HG03457 (cell line): ENCODE data around the gene SMAP2.

ENCODE experiments used
- ATAC-seq: cut with Tn5 transposase; IDR thresholded peaks from one replicate; pipeline ENCODE4 v1.9.1; 2021; ENCODE audit warnings: moderate number of reproducible peaks; ENCODE audit not compliant: unreplicated experiment

SMAP2 gene

DNA sequence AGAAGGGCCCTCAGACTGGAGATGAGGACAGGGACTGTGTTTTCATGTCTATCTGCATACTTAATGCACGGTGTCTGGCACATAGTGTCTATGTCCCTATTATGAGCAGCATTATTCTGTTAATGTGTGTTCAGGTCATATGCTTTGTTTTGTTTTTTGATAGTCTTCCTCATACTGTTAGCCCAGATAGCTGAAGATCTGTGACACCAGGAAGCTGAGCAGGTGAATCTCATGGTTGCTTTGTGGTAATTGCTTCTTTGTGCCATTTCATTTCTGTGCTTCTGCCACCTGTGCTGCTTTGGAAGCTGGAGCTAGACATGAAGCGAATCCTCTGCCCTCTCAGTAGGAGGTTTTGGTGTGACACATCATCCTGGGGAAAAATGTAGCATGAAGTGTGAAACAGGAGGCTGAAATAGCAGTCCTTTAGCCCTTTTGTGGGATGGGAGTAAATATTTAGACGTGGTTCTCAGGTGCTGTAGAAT, 15.8 kb downstream of the SMAP2 start:
- no peak for ATAC-seq

DNA sequence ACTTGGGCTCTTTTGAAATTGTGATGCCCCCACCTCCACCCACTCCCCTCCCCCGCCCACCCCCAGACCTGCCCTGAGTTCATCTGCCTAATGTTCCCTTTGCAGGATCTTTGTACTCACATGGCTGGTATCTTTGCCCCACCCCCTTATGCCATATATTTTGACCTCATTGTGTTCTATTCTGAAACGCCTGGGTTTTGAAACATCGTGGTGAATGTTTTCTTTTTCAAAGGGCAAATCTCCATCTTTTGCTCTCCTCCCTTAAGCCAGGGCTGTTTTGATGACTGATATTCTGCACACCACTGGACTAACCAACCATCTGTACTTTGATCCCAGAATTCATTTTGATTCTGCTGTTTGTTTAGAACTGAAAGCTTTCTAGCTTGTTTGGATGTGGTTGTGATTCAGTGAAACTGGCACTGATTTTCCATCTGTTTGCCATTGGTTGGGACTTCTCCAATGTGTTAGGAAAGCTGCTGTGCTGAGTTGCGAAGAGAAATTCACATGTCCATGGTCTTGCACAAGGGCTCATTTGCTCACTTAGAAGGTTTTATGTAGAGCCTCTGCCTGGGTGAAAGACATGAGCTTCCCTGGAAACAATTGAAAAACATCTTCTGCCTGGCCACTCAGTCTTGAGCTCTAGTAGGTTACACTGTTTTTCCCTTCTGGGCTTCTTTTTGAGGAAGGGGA, 16.5 kb downstream of the SMAP2 start:
- no peak for ATAC-seq

DNA sequence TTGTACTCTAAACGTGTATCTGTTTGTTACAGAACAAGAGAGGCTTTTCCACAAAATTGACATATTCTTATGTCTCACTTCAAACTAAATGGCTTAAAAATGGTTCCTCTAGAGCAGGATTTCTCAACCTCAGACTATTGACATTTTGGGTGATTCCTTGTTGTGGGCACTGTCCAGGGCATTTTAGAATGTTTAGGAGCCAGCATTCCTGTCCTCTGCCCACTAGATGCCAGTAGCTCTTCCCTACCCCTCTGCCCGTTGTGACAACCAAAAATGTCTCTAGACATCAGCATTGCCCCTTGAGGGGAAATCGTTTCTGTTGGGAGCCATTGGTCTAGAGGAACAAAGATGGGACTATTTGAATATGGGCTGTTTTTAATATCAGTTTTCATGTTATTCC, 17.3 kb downstream of the SMAP2 start:
- ATAC-seq: no peak

DNA sequence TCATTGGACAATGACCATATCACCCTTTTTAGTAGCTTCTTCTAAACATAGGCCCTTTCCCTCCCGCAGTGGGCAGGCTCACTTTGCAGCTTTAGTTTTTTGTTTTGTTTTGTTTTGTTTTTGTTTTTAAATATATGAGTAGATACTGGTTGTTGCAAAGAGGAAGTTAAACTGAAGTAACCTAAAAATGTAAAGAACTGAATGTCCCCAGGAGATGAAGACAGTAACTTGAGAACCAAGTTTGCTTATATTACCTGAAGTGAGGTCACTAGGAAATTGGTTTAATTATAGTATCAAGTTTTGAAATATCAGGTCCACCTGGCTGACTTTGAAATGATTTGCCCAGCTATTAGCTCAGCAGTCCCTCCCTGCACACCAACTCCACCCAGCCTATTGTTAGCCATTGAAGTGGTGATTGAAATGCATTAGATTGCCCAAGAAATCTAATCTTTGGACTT, 18.2 kb downstream of the SMAP2 start:
- no peak for ATAC-seq

DNA sequence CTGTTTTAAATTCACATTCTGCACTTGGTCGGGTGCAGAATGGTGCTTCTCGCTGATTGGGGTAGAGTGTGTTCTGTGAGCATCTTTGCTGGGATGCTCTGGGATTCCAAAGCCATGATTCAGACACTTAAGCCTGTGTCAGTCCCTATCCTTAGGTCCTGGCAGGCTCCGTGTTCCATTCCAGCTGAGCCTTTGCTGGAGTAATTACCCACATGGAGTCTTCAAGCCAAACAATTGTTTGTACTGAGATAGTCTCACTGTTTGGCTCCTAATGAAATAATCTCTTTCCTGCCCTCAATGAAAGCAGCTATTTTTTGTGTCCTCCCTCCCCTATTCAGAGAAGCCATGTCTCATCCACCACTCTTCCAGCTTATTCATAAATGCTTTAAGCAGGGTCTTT, 18.7 kb downstream of the SMAP2 start:
- no peak for ATAC-seq

DNA sequence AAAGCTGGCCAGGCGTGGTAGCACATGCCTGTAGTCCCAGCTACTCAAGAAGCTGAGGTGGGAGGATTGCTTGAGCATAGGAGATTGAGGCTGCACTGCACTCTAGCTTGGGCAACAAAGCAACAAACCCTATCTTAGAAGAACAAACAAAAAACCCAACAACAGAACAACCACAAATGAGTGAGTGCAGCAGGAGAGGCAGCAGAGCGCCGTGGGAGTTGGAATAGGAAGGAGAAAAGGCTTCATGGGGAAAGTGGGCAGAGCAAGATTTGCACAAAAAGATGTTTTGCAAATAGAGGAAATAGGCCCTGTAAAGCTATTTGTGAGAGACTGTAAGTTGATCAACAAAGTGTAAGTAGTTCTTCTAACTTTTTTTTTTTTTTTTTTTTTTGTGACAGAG, 19.6 kb downstream of the SMAP2 start:
- ATAC-seq: no peak

DNA sequence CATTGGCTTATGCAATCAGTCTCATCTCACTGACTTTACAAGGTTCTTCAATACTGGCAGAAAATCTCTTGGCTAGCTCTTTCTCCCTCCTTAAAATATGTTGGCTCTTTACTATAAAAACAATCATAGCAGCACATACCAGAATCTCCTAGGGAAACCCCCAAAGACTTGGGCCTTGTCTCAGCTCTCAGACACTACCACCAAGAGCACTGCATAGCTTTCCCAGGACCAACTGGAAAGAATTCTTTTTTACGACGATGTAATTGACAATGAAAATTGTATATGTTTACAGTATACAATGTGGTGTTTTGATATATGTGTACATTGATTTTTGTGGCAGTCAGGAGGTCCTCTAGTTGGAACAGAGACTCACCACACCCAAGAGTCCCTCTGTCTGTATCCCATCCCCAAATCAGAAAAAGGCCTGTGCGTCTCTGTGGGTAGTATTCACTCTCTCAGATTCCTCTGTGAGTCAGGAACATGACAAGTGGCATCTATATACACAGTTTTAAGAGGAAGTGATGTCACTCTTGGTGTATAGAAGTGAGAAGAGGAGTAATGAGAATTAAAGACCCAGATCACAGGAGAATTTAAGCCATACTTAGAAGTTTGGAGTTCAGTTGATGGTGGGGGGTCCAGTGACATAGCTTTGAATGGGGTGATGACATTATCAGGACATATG, 21.1 kb downstream of the SMAP2 start:
- ATAC-seq: no peak

DNA sequence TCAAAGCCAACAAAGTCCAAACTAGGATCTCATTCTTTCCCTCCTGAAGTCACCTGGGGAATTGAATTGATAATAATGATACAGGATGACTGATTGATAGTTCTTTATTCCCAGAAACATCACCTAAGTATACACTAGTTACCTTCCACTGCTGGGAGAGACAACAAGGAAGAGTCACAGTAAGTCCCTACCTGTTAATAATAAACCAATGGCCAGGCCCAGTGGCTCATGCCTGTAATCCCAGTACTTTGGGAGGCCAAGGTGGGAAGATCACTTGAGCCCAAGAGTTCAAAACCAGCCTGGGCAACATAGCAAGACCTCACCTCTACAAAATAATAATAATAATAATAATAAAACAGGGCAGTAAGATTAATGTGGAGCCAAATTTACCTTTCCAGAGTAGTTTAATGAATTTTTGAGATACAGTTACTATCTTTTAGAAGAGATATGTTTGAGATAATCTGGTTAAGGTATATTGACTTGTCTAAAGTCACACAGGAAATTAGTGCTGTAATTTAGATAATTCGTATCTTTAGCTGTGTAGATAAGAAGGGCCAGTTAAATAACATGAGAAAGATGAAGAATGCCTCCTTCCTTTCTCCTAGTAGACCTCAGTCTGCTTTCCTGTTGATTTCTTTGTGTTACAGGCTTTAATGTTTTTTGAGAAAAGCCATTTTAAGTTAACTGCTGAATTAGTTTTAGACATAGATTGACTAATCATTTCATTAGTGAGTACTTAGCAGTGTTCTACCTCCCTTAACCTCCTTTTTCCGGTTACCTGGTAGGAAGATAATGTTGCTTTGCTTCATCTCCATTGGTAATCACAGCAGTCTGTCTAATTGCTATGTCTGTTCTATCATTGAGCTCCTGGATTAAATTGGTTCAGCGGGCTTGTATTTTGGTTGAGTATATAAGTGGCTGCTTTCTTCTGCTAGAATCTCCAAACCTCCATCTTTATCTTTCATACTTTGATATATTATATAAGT, 22.0 kb downstream of the SMAP2 start:
- no peak for ATAC-seq

DNA sequence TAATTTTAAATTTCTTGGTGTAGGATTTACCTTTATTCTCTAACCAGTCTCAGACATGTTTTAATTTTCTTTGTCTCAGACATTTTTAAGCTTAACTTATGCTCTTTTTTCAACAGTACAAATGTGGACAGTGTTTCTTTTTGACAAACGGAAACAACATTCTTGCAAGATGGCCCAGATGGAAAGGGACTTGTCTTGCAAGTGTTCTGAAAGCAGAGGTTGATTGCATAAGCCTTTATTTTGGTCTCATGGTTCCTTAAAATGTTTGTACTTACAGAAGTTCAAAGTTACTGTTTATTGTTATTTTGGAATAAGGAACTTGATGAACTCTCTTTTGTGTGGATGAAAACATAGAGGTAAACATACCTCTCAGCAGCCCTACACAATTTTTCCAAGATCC, 22.9 kb downstream of the SMAP2 start:
- no peak for ATAC-seq

DNA sequence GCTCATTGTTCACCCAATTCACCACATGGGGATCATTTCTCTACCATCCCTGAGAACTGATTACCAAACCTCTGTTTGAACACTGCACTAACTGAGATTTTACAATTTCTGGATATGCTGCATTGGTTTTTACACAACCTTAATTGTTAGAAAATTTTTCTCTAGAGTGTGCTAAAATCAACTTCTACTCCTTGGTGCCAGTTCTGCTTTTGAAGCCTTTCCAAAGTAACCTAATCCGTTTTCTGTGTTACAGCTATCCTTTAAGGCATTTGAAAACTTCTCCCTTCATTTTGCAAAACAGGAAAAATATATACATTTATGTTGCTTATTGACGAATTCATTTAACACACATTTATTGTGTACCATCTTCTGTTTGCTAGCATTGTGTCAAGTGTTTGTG, 23.7 kb downstream of the SMAP2 start:
- no peak for ATAC-seq

DNA sequence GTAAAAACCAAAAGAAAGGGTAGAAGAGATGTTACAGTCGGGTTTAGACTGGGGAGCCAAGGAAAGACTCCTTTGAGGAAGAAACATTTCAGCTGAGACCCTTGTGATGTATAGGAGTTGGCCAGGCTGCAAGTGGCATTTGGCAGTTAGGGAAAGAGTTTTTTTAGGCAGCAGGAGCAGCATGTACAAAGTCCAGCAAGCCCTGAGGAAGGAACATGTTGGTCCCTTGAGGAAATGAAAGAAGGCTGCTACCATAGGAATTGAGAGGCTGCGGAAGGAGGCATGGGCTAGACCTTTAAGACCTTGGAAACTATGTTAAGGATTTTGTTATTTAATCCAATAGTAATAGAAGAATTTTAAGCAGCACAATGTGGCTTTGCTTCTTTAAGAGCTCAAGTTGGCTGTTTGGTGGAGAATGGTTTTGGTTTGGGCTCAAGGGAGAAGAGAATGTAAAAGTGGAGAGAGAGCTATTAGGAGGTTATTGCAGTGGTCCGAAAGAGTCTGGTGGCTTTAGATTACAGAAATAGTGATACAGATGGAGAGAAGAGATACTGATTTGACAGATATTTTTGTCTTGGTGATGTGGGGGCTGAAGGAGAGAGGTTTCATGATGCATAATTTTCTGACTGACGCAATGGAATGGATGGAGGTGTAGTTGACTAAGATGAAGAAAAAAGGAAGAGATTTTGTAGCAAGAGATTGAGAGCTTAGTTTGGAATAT, 26.6 kb downstream of the SMAP2 start:
- peak; percentile 55 for ATAC-seq

DNA sequence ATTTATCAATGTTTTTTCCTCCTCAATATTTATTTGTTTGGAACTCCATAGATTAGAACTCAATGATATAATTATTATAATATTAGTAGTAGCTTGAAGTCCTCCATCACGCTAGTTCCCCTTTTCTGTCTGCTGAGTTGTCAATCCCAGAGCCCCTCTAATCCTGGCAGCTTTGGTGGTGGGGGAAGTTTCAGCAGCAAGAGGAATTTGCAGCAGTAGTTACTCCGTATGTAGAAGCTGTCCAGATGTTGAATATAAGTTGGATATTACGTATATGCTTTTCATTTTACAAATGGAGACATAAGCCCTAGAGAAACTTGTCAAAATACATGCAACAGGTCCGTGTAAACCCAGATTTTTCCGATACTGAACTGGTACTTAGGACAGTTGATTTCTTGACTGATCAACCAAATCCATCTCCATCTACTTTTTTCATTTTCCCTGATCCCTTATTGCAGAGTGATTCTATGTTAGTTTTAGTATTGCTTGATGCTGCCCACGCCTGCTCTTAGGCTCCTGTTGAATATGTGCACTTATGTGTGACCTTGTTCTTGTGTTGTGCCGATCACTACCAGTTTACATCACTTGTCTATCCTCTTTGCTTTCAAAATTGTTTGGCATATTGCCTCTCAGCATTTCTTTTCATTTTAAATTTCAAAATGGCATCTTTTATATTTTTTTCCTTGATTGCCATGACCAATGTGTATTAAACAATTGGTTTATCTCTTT, 28.1 kb downstream of the SMAP2 start:
- no peak for ATAC-seq

DNA sequence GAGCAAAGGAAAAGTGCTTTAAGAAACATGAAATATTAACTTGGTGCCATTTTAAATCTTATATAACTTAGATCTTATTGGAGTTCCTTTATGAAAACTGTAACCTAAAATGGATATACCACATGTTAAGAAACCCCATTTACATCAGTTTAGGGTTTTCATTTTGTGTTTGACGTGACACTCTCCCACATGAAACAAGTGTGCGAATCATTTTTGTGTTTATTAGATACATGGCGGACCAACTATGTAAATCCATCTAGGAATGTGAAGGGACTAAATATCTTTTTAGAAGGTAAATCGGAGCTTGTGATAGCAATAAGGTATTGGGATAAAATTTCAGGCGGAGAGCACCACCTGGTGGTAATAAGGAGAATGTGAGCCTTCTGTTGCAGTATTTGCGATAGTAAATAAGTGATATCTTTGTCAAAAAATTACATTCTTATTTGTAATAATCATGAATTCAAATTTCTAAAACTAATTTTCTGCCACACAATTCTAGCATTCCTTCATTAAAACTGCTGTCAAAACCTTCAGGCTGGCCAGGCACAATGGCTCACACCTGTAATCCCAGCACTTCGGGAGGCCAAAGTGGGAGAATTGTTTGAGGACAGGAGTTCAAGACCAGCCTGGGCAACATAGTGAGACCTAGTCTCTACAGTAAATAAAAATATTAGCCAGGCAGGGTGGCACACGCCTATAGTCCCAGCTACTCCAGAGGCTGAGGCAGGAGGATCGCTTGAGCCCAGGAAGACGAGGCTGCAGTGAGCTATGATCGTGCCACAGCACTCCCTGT, 31.3 kb downstream of the SMAP2 start:
- no peak for ATAC-seq

DNA sequence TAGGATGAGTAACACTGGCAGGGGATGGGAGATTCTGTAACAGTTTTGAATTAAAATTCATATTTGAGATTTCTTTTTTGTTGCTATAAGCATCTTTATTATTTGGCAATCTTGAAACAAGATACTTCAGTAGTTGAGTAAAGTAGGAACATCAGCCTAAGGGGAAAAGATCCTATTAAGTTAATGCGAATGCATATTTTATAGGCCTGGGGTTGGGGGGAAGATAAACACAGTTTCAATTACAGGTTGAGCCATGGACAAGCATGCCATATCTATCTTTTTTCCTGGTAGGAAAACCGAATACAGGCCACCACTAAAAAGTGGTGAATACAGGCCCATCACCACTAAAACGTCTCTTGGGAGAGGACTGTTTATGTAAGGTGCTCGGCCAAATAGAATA, 32.3 kb downstream of the SMAP2 start:
- no peak for ATAC-seq

DNA sequence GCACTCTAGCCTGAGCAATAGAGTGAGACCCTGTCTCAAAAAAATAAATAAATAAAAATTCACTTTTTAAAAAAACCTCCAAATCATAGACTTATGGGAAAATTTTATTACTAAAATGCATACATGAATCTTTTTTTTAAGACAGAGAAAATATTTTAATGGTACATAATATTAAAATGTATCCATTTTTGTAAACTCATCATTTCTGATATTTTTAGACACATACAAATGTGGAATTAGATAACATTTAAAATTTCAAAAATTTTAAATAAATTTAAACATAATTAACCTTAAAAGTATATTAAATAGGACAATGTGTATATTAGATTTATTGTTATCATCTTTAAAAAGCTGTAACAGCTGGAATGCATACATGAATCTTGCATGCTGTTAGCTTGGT, 33.9 kb downstream of the SMAP2 start:
- no peak for ATAC-seq

DNA sequence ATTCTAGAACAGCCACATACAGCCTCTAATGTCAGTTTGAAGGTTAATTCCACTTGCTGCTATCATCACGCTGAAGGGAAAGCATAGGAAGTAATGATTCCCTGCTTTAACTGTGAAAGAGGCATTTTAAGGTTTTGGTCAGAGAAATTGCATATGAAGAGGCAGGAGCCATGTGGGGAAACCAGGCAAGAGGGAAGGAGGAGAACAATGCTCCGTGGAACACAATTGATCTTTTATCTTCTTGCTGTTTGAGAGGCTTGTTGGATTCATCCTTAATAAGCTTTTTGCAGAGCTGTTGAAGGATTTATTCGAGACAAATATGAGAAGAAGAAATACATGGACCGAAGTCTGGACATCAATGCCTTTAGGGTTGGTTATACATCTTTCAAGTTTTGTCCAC, 35.9 kb downstream of the SMAP2 start:
- ATAC-seq: no peak

DNA sequence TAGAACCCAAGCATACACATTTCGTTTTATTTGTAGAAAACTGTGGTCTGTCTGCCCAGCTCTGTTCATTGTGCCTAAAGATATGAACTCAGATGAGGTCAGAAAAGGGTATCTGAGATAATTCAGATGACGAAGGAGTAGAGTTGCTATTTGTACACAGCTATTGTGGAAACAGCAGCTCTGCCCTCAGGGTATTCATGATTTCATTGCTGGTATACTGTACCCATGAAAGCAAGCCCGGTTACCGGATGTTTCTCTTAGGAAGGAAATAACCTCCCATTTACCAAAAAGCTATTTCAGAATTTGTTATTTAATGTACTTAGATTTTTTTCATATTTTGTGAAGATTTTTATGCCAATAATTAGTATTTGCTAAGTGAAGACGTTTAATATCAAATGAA, 37.8 kb downstream of the SMAP2 start:
- no peak for ATAC-seq

DNA sequence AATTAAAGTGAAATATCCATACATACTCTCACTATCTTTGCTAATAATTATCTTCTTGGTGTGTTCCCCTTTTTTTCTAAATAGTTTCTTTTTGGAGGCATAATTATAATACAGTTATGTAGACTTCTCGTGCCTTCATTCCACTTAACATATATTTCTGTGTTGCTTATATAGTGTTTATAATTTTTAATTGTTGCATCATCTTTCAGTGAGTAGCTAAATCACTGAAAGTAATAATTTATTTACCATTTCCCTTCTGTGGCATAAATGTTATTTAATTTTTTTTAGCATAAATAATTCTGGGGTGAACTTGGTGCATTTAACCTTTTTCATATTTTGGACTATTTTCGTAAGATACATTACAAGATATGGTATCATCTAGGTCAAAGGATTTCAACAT, 38.3 kb downstream of the SMAP2 start:
- no peak for ATAC-seq

DNA sequence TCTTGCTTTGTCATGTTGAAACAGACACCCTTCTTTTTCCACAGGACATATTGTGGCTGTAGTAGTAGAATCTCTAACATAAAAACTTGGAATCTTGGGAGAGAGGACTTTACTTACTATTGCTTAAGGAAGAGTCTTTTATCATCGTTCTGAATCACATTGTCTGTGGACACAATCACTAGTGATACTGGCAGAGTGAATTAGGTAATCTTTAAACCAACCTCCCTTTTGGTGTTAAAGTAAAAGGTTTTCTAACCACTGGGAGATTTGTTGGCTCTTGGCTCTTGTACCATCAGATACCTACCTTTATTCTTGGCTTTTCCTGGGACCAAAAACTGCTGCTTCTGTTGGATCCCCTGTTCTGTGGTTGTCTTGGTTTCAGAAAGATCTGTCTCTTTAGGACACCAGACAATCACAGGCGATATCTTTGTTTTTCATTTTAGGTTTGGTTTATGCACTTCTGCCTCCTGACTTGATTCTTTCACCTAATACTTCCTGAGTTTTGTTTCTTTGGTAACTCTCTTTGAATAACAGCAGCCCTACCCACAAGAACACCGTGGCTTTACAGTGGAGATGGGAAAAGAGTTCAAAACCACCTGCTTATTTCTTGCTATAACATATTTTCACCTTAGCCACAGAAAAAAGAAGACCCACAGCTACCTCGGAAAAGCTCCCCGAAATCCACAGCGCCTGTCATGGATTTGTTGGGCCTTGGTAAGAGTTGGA, 40.2 kb downstream of the SMAP2 start:
- ATAC-seq: no peak
